GM12865 (cell line): ENCODE results near the gene CECR2.

Experiments used
- DNase-seq: peaks from one replicate; pipeline ENCODE4 v3.0.0; 2010; ENCODE audit warnings: low read depth
- H3K4me3 ChIP-seq: 2 replicates; pipeline ENCODE4 v1.5.1; 2011; ENCODE audit warnings: mild to moderate bottlenecking, low read depth, low read length, control low read depth
- CTCF ChIP-seq: IDR thresholded peaks from 2 replicates; pipeline ENCODE4 v1.5.1; 2011; ENCODE audit warnings: low read length, control low read depth, low read depth, inconsistent platforms; ENCODE audit not compliant: insufficient read depth; ENCODE audit errors: missing control alignments

The CECR2 gene

GRCh38 chr22:17523925-17524324, 154.7 kb downstream of the CECR2 start:
- H3K4me3 ChIP-seq: no peak overlapping the region
- no peak for TF ChIP-seq CTCF
- no peak for DNase-seq

- no peak for DNase-seq
- no peak for TF ChIP-seq CTCF
- H3K4me3 ChIP-seq: no peak overlapping the region
These were observed 167.0 kb downstream of the CECR2 start for GRCh38 chr22:17536269-17536668.

GRCh38 chr22:17537155-17537554, 167.9 kb downstream of the CECR2 start:
- DNase-seq: no peak
- no peak for TF ChIP-seq CTCF
- no peak overlapping the region for H3K4me3 ChIP-seq

GRCh38 chr22:17540481-17540880, 171.2 kb downstream of the CECR2 start:
- TF ChIP-seq CTCF: no peak
- no peak overlapping the region for H3K4me3 ChIP-seq
- no peak for DNase-seq

- no peak overlapping the region for H3K4me3 ChIP-seq
- DNase-seq: no peak
- no peak for TF ChIP-seq CTCF
These were observed 172.2 kb downstream of the CECR2 start for GRCh38 chr22:17541476-17541875.

GRCh38 chr22:17542452-17542851, 173.2 kb downstream of the CECR2 start:
- DNase-seq: no peak
- TF ChIP-seq CTCF: no peak
- H3K4me3 ChIP-seq: no peak overlapping the region

- no peak for TF ChIP-seq CTCF
- no peak for DNase-seq
- no peak overlapping the region for H3K4me3 ChIP-seq
These were observed 178.9 kb downstream of the CECR2 start for GRCh38 chr22:17548010-17548755.
